H1 (cell line): ENCODE measurements around the gene KLF12. TPM values are rescaled to one million over a fixed set of nuclear protein-coding genes. Genes with fewer than 3 reads are reported as not detected.

Experiments used
- CTCF ChIA-PET: fragments of 300-600 bp; sonication (Branson Sonifier 250); formaldehyde crosslinking; loops from one replicate; lab custom pipeline; 2021; ENCODE audit not compliant: partially characterized antibody; lab: Charles Lee
- POLR2A ChIA-PET: fragments of 300-600 bp; sonication (Branson Sonifier 250); formaldehyde crosslinking; loops from one replicate; lab custom pipeline; 2021; ENCODE audit warnings: inconsistent platforms; ENCODE audit not compliant: partially characterized antibody; lab: Charles Lee
- DNase-seq, 2 experiments: peaks; one replicate each; pipeline versions ENCODE4 v3.0.0 to v3.0.0-alpha.2; 2010 to 2022; ENCODE audit warnings: low spot score in 2 of 2, low read depth in 1 of 2, mixed read lengths in 1 of 2
- FAIRE-seq: peaks from 2 replicates; lab custom pipeline; 2011; peaks lifted over from hg19 to GRCh38; lab: Jason Lieb, UNC
- H2AFZ ChIP-seq: 2 replicates; pipeline ENCODE4 v1.8.1; 2012; ENCODE audit warnings: low read length, inconsistent platforms
- H2AK5ac ChIP-seq: 2 replicates; pipeline ENCODE4 v1.6.1; 2013; ENCODE audit warnings: low read depth, low read length
- H2BK120ac ChIP-seq: replicated peaks from 2 replicates; pipeline ENCODE3; 2013; ENCODE audit warnings: low read depth, low read length, inconsistent platforms
- H2BK12ac ChIP-seq: 2 replicates; pipeline ENCODE4 v1.6.1; 2013; ENCODE audit warnings: low read depth, low read length
- H2BK15ac ChIP-seq: 2 replicates; pipeline ENCODE4 v1.6.1; 2013; ENCODE audit warnings: low read length
- H2BK20ac ChIP-seq: 2 replicates; pipeline ENCODE4 v1.6.1; 2013; ENCODE audit warnings: low read length
- H2BK5ac ChIP-seq: 2 replicates; pipeline ENCODE4 v1.6.1; 2013; ENCODE audit warnings: low read depth, low read length
- H3K14ac ChIP-seq: 2 replicates; pipeline ENCODE4 v1.6.1; 2013; ENCODE audit warnings: inconsistent platforms; ENCODE audit not compliant: insufficient read length
- H3K18ac ChIP-seq: 2 replicates; pipeline ENCODE4 v1.6.1; 2013; ENCODE audit warnings: low read length; ENCODE audit errors: extremely low read depth
- H3K23ac ChIP-seq: 2 replicates; pipeline ENCODE4 v1.6.1; 2013; ENCODE audit warnings: inconsistent platforms; ENCODE audit not compliant: insufficient read length
- H3K23me2 ChIP-seq: 2 replicates; pipeline ENCODE4 v1.6.1; 2013; ENCODE audit warnings: low read depth, low read length
- H3K27ac ChIP-seq: 2 replicates; pipeline ENCODE4 v1.6.1; 2011; ENCODE audit warnings: low read depth, low read length, inconsistent platforms
- H3K27me3 ChIP-seq, 4 experiments: replicated peaks in 1 of 4; 1 replicate in 1 of 4; 2 replicates in 3 of 4; pipeline versions ENCODE4 v1.6.1 to v1.8.1; 2011 to 2013; ENCODE audit warnings: low read length in 3 of 4, mild to moderate bottlenecking in 3 of 4, inconsistent platforms in 2 of 4, mixed read lengths in 2 of 4, moderate library complexity in 1 of 4; ENCODE audit not compliant: control insufficient read depth in 3 of 4, insufficient read depth in 3 of 4; ENCODE audit errors: extremely low read depth in 1 of 4
- H3K36me3 ChIP-seq, 4 experiments: 2 replicates each; pipeline versions ENCODE4 v1.6.1 to v1.8.1; 2011 to 2013; ENCODE audit warnings: mild to moderate bottlenecking in 4 of 4, low read length in 3 of 4, moderate library complexity in 2 of 4, control low read depth in 1 of 4, inconsistent platforms in 1 of 4; ENCODE audit not compliant: insufficient read depth in 4 of 4, control insufficient read depth in 2 of 4
- H3K4ac ChIP-seq: replicated peaks from 2 replicates; pipeline ENCODE3; 2013; ENCODE audit warnings: low read length, low read depth, mixed read lengths, inconsistent platforms; ENCODE audit not compliant: insufficient read length
- H3K4me1 ChIP-seq, 4 experiments: replicated peaks in 1 of 4; 1 replicate in 1 of 4; 2 replicates in 3 of 4; pipeline versions ENCODE4 v1.6.1 to v1.8.1; 2011 to 2013; ENCODE audit warnings: low read length in 3 of 4, inconsistent platforms in 2 of 4, mixed read lengths in 1 of 4; ENCODE audit not compliant: insufficient read depth in 4 of 4, control insufficient read depth in 3 of 4
- H3K4me2 ChIP-seq, 2 experiments: 2 replicates each; pipeline versions ENCODE4 v1.6.1 to v1.8.1; 2011 to 2013; ENCODE audit warnings: low read depth in 2 of 2, low read length in 2 of 2, control low read depth in 1 of 2, inconsistent platforms in 1 of 2, mild to moderate bottlenecking in 1 of 2; ENCODE audit not compliant: insufficient read depth in 1 of 2
- H3K4me3 ChIP-seq, 4 experiments: fragments of 200-600, 300-600 bp in 1 of 4; sonication (generic), shearing (Covaris generic), sonication (Bioruptor Twin) in 1 of 4; 2 replicates each; pipeline versions ENCODE4 v1.5.1 to v1.8.1; 2011 to 2016; ENCODE audit warnings: low read length in 4 of 4, low read depth in 3 of 4, control low read depth in 2 of 4, inconsistent platforms in 2 of 4, mild to moderate bottlenecking in 2 of 4, mixed read lengths in 1 of 4, moderate library complexity in 1 of 4; ENCODE audit not compliant: insufficient read depth in 2 of 4; ENCODE audit errors: extremely low read depth in 1 of 4
- H3K56ac ChIP-seq: replicated peaks from 2 replicates; pipeline ENCODE3; 2013; ENCODE audit warnings: low read depth, mild to moderate bottlenecking, mixed read lengths, low read length, inconsistent platforms; ENCODE audit not compliant: insufficient read length
- H3K79me1 ChIP-seq: 2 replicates; pipeline ENCODE4 v1.6.1; 2013; ENCODE audit warnings: low read depth, low read length, control low read depth
- H3K79me2 ChIP-seq, 2 experiments: 2 replicates each; pipeline versions ENCODE4 v1.6.1 to v1.8.1; 2012 to 2013; ENCODE audit warnings: low read length in 2 of 2, mild to moderate bottlenecking in 2 of 2, inconsistent platforms in 1 of 2; ENCODE audit not compliant: insufficient read depth in 2 of 2, control insufficient read depth in 1 of 2
- H3K9ac ChIP-seq, 4 experiments: replicated peaks in 1 of 4; 1 replicate in 1 of 4; 2 replicates in 3 of 4; pipeline versions ENCODE4 v1.6.1 to v1.8.1; 2011 to 2013; ENCODE audit warnings: low read depth in 3 of 4, low read length in 3 of 4, control low read depth in 2 of 4, mild to moderate bottlenecking in 2 of 4, moderate library complexity in 2 of 4, inconsistent platforms in 1 of 4; ENCODE audit errors: extremely low read depth in 1 of 4
- H3K9me3 ChIP-seq, 2 experiments: 2 replicates each; pipeline versions ENCODE4 v1.6.1 to v1.8.1; 2012 to 2013; ENCODE audit warnings: mild to moderate bottlenecking in 2 of 2, moderate library complexity in 2 of 2, control low read depth in 1 of 2, inconsistent platforms in 1 of 2, low read depth in 1 of 2, low read length in 1 of 2, mixed read lengths in 1 of 2; ENCODE audit not compliant: insufficient read depth in 2 of 2
- H4K20me1 ChIP-seq, 2 experiments: replicated peaks in 1 of 2; 2 replicates each; pipeline versions ENCODE3 to v1.8.1; 2011 to 2013; ENCODE audit warnings: inconsistent platforms in 2 of 2, low read length in 2 of 2, mild to moderate bottlenecking in 1 of 2; ENCODE audit not compliant: insufficient read depth in 2 of 2, control insufficient read depth in 1 of 2
- H4K5ac ChIP-seq: 2 replicates; pipeline ENCODE4 v1.6.1; 2013; ENCODE audit warnings: low read length, low read depth, mixed read lengths, inconsistent platforms; ENCODE audit not compliant: insufficient read length
- H4K8ac ChIP-seq: 2 replicates; pipeline ENCODE4 v1.8.0; 2013; ENCODE audit warnings: mild to moderate bottlenecking, moderate library complexity, low read length, inconsistent platforms; ENCODE audit not compliant: insufficient read depth; ENCODE audit errors: extremely low read depth
- H4K91ac ChIP-seq: replicated peaks from 2 replicates; pipeline ENCODE3; 2013; ENCODE audit warnings: low read length, mixed read lengths, inconsistent platforms; ENCODE audit not compliant: insufficient read length
- ASH2L ChIP-seq: fragments of 200-600, 300-600 bp; sonication (generic); IDR thresholded peaks from one replicate; pipeline ENCODE4 v1.7.1; 2017; ENCODE audit warnings: low read length
- BCL11A ChIP-seq, 2 experiments: IDR thresholded peaks; one replicate each; pipeline ENCODE4 v1.6.1; 2011; ENCODE audit warnings: low read depth in 2 of 2, low read length in 2 of 2, mild to moderate bottlenecking in 2 of 2
- CBX5 ChIP-seq: fragments of 300-800, 300-1000 bp; sonication (generic); IDR thresholded peaks from 2 replicates; pipeline ENCODE4 v1.7.1; 2016; ENCODE audit warnings: antibody characterized with exemption, low read length, low read depth
- CBX8 ChIP-seq: fragments of 300-800, 300-1000 bp; sonication (generic); IDR thresholded peaks from 2 replicates; pipeline ENCODE4 v1.7.1; 2016; ENCODE audit warnings: low read depth, low read length, borderline replicate concordance
- CHD2 ChIP-seq: IDR thresholded peaks from 2 replicates; pipeline ENCODE4 v1.6.1; 2012; ENCODE audit warnings: low read length, improper control_type of control experiment
- PHF8 ChIP-seq: fragments of 200-600 bp; sonication (generic); conservative IDR thresholded peaks from 2 replicates; pipeline ENCODE4 v1.7.1; 2012; ENCODE audit warnings: low read depth, mild to moderate bottlenecking, inconsistent platforms, low read length, moderate library complexity
- POLR2A ChIP-seq, 2 experiments: IDR thresholded peaks; 1 replicate in 1 of 2; 2 replicates in 1 of 2; pipeline ENCODE4 v1.6.1; 2011; ENCODE audit warnings: low read depth in 2 of 2, low read length in 2 of 2, mild to moderate bottlenecking in 2 of 2; ENCODE audit errors: control extremely low read depth in 1 of 2
- POU5F1 ChIP-seq: IDR thresholded peaks from 2 replicates; pipeline ENCODE4 v1.6.1; 2011; ENCODE audit warnings: low read depth, mild to moderate bottlenecking, low read length, moderate library complexity
- RFX5 ChIP-seq: IDR thresholded peaks from 2 replicates; pipeline ENCODE4 v1.6.1; 2011; ENCODE audit warnings: low read depth, low read length, improper control_type of control experiment, borderline replicate concordance
- RNF2 ChIP-seq: fragments of 200-900, 300-1000 bp; sonication (generic); IDR thresholded peaks from 2 replicates; pipeline ENCODE4 v1.7.1; 2016; ENCODE audit warnings: borderline replicate concordance, low read depth, mild to moderate bottlenecking, antibody characterized with exemption, low read length; ENCODE audit not compliant: poor library complexity, severe bottlenecking; ENCODE audit errors: missing control alignments
- TEAD4 ChIP-seq: IDR thresholded peaks from 2 replicates; pipeline ENCODE4 v1.6.1; 2012; ENCODE audit warnings: low read depth, low read length, inconsistent platforms, mixed read lengths
- polyA plus RNA-seq, 7 experiments: library from polyadenylated mRNA; depleted of rRNA in 3 of 7; stranded (reverse) in 5 of 7; unstranded in 2 of 7; fragments of >200 nt in 5 of 7; fragments of 200-250 nt in 2 of 7; gene quantifications; 1 replicate in 5 of 7; 2 replicates in 1 of 7; 4 replicates in 1 of 7; pipeline versions ENCODE4 v1.2.1 to v1.2.3, GENCODE V29; 2011 to 2013; ENCODE audit warnings: missing spikeins in 2 of 7, mixed read lengths in 2 of 7
- total RNA-seq: library from RNA; stranded (reverse); fragmentation: NEBNext Ultra II Directional; extraction: Animal tissue kit (Norgen Biotek cat#: 25700); gene quantifications from 2 replicates; pipeline ENCODE4 v1.2.1, GENCODE V29; 2021

Gene KLF12
- total and polyA plus RNA-seq, 2 of the 8 experiments (the other 6 are each of a cell fraction or from before 2014, with no cell fraction given) = 6.6 to 12.1 TPM

- ChIA-PET CTCF (no interaction called here), POLR2A (no interaction called here)
- TF ChIP-seq POLR2A (IDR thresholded peaks at IDR 0.05; ENCODE audit: control extremely low read depth in 1 of 2, low read depth in 2 of 2, low read length in 2 of 2) = no peak
- TF ChIP-seq CHD2 = no peak
- no peak for TF ChIP-seq RNF2
- no peak for TF ChIP-seq BCL11A (IDR thresholded peaks at IDR 0.05; ENCODE audit: low read depth in 2 of 2, low read length in 2 of 2)
- TF ChIP-seq TEAD4 = no peak
- no peak for TF ChIP-seq CBX8
- TF ChIP-seq PHF8 = no peak
- no peak for TF ChIP-seq CBX5
- no peak for TF ChIP-seq RFX5
- no peak for TF ChIP-seq ASH2L
- TF ChIP-seq POU5F1 = no peak
These were observed 22.8 kb downstream of the KLF12 start for GRCh38 chr13:74111399-74111798.

More at GRCh38 chr13:74111399-74111798, 22.8 kb downstream of the KLF12 start:
- Histone ChIP-seq H4K8ac (no peak overlapping the region), H4K20me1 (no peaks in the 10 kb centered on the region), H2BK120ac (no peak overlapping the region), H2BK15ac (no peak overlapping the region), H3K23me2 (no peaks in the 10 kb centered on the region), H3K9me3 (no peaks in the 10 kb centered on the region), H2AK5ac (no peak overlapping the region), H3K36me3 (no peaks in the 10 kb centered on the region), H3K4me3 (no peak overlapping the region), H3K79me2 (peaks cover 0 to 27% of the 10 kb centered on the region in 2 experiments; a peak in 2 of 4 replicates), H3K79me1 (no peaks in the 10 kb centered on the region; the same call in 1 of the 2 replicates), H3K23ac (no peak overlapping the region), H2BK5ac (no peak overlapping the region), H4K91ac (no peak overlapping the region), H2BK12ac (no peak overlapping the region), H3K27me3 (no peaks in the 10 kb centered on the region), H3K9ac (no peak overlapping the region), H4K5ac (no peak overlapping the region), H3K27ac (no peak overlapping the region), H3K4me1 (peaks cover 0 to 6% (median 0%) of the 10 kb centered on the region in 4 experiments; a peak in 1 of 7 replicates), H3K4me2 (no peak overlapping the region), H3K14ac (no peak overlapping the region), H2BK20ac (no peak overlapping the region), H3K18ac (no peak overlapping the region), H2AFZ (no peak overlapping the region), H3K56ac (no peak overlapping the region), H3K4ac (no peak overlapping the region)
- FAIRE-seq (no peak), DNase-seq (no peak)
